ENCODE results near the gene AP5B1.
"Not testable (repeated sequence)": the region's sequence is repeated elsewhere in the genome, so short reads cannot be mapped to it uniquely, and the experiment has no call there.

The AP5B1 gene

GRCh38 chr11:65744699-65745042, 36.1 kb downstream of the AP5B1 start:
- TF ChIP-seq CTCF (IDR thresholded peaks at IDR 0.05; ENCODE audit: borderline replicate concordance, insufficient read depth, low read depth, low read length), result no peak
- H3K4me3 ChIP-seq (ENCODE audit: low read depth, low read length), result no peak overlapping the region

DNA sequence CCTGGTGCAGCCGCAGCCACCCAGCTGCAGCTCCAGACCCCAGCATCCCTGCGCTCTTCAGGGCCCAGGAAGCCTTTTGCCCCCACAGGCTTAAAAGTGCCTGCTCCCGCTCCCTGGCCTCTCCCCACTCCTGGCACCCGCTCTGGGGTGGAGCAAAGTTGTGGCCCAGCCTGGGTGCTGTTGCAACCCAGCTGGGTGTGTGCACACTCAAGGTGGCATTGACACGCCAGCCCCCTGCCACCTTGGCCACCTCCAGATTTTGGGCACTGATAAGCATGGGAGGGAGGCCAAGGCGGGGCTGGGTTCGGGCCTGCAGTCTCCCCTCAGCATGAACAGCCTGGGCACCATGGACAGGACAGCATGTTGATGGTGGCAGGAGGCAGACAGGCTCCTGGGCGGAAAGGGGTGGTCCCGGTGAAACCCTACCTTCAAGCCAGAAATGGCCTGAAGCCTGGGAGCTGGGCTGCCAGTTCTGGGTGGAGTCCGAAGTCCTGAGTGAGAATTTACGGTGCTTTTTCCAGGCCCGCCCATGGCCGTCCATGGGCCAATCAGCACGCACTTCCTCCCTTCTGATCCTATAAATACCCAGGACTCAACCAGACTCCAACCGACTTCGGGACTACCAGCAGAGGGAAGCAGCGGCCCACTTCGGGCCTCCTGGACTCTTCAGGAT, 36.6 kb downstream of the AP5B1 start:
- H3K4me3 ChIP-seq (ENCODE audit: low read depth, low read length), result no peak overlapping the region
- no peak for TF ChIP-seq CTCF (IDR thresholded peaks at IDR 0.05; ENCODE audit: borderline replicate concordance, insufficient read depth, low read depth, low read length)

GRCh38 chr11:65743681-65744025, 37.1 kb downstream of the AP5B1 start:
- no peak overlapping the region for H3K4me3 ChIP-seq (ENCODE audit: low read depth, low read length)
- TF ChIP-seq CTCF (IDR thresholded peaks at IDR 0.05; ENCODE audit: borderline replicate concordance, insufficient read depth, low read depth, low read length), result no peak

DNA sequence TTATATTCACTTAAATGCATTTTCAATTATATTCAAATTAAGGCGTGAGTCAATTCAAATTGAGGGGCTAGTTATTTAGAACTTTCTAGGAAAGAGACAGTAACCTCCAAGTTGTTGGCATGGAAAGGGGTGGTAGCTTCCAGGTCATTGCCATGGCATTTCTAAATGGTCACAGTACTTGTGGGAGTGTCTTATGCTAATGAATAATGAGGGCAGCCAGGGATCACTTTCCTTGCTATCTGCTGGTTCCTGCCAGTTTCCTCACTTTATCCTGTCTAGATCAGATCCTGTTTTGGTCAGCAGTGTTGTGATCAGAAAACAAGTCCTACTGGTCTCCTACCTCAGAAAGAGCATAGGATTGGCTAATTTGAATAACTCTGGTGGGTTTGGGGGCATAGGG, 38.4 kb downstream of the AP5B1 start:
- no peak for TF ChIP-seq CTCF (IDR thresholded peaks at IDR 0.05; ENCODE audit: borderline replicate concordance, insufficient read depth, low read depth, low read length)
- H3K4me3 ChIP-seq (ENCODE audit: low read depth, low read length), result no peak overlapping the region

GRCh38 chr11:65741185-65741584, 39.6 kb downstream of the AP5B1 start:
- TF ChIP-seq CTCF (IDR thresholded peaks at IDR 0.05; ENCODE audit: borderline replicate concordance, insufficient read depth, low read depth, low read length), result no peak
- no peak overlapping the region for H3K4me3 ChIP-seq (ENCODE audit: low read depth, low read length)

DNA sequence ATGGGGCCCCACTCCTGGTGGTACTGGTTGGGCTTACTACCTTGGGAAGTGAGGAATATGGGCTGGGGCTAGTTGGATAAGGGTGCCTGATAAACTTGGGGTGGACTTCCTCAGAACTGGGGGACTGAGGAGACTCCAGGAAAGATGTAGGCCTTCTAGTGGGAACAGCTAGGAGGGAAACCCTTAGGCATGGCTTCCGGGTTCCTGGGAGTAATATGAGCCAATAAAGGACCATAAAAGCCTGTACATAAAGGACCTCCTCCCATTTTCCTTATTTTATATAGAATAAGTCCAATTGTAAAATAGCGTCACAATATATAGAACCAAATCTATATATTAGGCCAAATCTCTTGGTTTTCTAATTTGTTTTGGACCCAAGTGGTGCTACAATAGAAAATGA, 41.8 kb downstream of the AP5B1 start:
- H3K4me3 ChIP-seq (ENCODE audit: low read depth, low read length), result no peak overlapping the region
- no peak for TF ChIP-seq CTCF (IDR thresholded peaks at IDR 0.05; ENCODE audit: borderline replicate concordance, insufficient read depth, low read depth, low read length)

GRCh38 chr11:65736810-65737209, 44.0 kb downstream of the AP5B1 start:
- H3K4me3 ChIP-seq (ENCODE audit: low read depth, low read length), result no peak overlapping the region
- no peak for TF ChIP-seq CTCF (IDR thresholded peaks at IDR 0.05; ENCODE audit: borderline replicate concordance, insufficient read depth, low read depth, low read length)

DNA sequence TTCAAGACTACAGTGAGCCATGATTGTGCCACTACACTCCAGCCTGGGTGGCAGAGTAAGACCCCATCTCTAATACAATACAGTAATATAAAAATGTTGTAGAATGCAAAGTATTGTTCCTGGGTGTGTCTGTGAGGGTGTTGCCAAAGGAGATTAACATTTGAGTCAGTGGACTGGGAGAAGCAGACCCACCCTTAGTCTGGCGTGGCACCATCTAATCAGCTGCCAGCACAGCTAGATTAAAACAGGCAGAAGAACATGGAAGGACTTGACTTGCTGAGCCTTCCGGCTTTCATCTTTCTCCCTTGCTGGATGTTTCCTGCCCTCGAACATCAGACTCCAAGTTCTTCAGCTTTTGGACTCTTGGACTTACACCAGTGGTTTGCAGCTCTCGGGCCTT, 45.7 kb downstream of the AP5B1 start:
- H3K4me3 ChIP-seq (ENCODE audit: low read depth, low read length), result not testable (repeated sequence)
